Thyroid gland (tissue), 4 donors: Measurements from ENCODE around the gene LRGUK. TPM values are rescaled to one million over a fixed set of nuclear protein-coding genes. Genes with fewer than 3 reads are reported as not detected.

Experiments used
- DNase-seq, 2 donors: peaks; one replicate each; pipeline ENCODE4 v3.0.0-alpha.2; 2019
- H3K27ac ChIP-seq, 3 donors: fragments of 200-600 bp; sonication (generic); 1 replicate in 2 of 3; 2 replicates in 1 of 3; pipeline ENCODE4 v1.5.1; 2016 to 2019; ENCODE audit warnings: mild to moderate bottlenecking in 1 of 3, moderate library complexity in 1 of 3
- H3K27me3 ChIP-seq: fragments of 200-600 bp; sonication (generic); one replicate; pipeline ENCODE4 v1.5.1; 2019
- H3K36me3 ChIP-seq, 2 donors: fragments of 200-600 bp; sonication (generic); one replicate each; pipeline ENCODE4 v1.5.1; 2016 to 2019
- H3K4me1 ChIP-seq, 2 donors: fragments of 200-600 bp; sonication (generic); one replicate each; pipeline ENCODE4 v1.5.1; 2017 to 2019
- H3K4me3 ChIP-seq, 3 donors: fragments of 200-600 bp; sonication (generic); replicated peaks in 1 of 3; 1 replicate in 2 of 3; 2 replicates in 1 of 3; pipeline ENCODE4 v1.5.1; 2016; ENCODE audit warnings: mild to moderate bottlenecking in 1 of 3
- H3K9me3 ChIP-seq: fragments of 200-600 bp; sonication (generic); one replicate; pipeline ENCODE4 v1.5.1; 2017
- POLR2A ChIP-seq, 2 donors: fragments of 450-650 bp; IDR thresholded peaks; one replicate each; pipeline ENCODE4 v1.6.1; 2017; ENCODE audit warnings: antibody characterized with exemption in 2 of 2, mild to moderate bottlenecking in 2 of 2, moderate library complexity in 1 of 2
- WGBS, 2 donors: methylation state at CpG; one replicate each; pipeline ENCODE4 v1.1.5; 2017; 5-methylcytosine and 5-hydroxymethylcytosine counted together
- intact Hi-C: fragments of 100-400 bp; cut with DNase I; formaldehyde crosslinking; loops from one replicate; pipeline ENCODE4 v1.15.1; 2023
- total RNA-seq, 4 donors: library from RNA; depleted of rRNA; stranded (reverse); fragments of >200 nt; gene quantifications; one replicate each; pipeline ENCODE4 v1.2.3, GENCODE V29; 2016
- TF ChIP-seq, protein P1 (sequence below), 6 experiments: fragments of 200-600 bp in 3 of 6; fragments of 450-650 bp in 3 of 6; sonication (generic) in 3 of 6; IDR thresholded peaks; one replicate each; pipeline ENCODE4 v1.5.1; 2016 to 2019; ENCODE audit warnings: antibody characterized with exemption in 6 of 6, mild to moderate bottlenecking in 2 of 6, inconsistent platforms in 1 of 6, moderate library complexity in 1 of 6

Gene LRGUK
- total RNA-seq, 4 donors from 2014 or later, result 0.67 to 3.7 (median 2.7) TPM

DNA sequence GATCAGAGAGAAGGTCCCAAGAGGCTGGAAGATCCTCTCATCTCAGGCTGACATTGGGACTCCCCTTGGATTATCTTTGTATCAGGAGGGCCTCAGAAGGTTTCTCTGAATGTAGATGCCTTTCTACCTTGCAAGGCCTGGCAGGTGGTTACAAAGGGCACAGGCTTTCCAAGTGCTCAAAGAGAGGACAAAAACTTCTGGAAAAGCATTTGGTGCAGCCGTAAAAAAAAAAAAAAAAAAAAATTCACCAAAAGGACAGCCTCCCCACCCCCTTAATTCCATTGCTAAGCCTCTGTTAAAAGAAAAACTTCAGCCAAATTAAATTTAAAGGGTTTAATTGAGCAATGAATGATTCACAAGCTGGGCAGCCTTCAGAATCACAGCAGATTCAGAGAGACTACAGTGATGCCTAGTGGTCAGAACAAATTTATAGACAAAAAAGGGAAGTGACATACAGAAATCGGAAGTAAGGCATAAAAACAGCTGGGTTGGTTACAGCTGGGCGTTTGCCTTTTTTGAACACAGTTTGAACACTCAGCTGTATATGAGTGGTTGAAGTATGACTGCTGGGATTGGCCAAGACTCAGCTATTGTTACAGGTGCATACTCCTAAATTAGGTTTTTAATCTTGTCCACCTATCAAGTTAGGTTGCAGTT lies 42.5 kb upstream of the LRGUK start:
- no peak for DNase-seq
- no peaks in the 10 kb centered on the region for H3K36me3 ChIP-seq
- H3K4me1 ChIP-seq, result no peaks in the 10 kb centered on the region
- intact Hi-C loops, result no loop called here
- H3K27me3 ChIP-seq, result no peaks in the 10 kb centered on the region
- no peak overlapping the region for H3K4me3 ChIP-seq
- no peaks in the 10 kb centered on the region for H3K9me3 ChIP-seq
- 85 to 86% methylated on average over 3 of the region's 3 CpGs for WGBS, 2 donors
- H3K27ac ChIP-seq, result no peak overlapping the region
- TF ChIP-seq, protein P1, sequence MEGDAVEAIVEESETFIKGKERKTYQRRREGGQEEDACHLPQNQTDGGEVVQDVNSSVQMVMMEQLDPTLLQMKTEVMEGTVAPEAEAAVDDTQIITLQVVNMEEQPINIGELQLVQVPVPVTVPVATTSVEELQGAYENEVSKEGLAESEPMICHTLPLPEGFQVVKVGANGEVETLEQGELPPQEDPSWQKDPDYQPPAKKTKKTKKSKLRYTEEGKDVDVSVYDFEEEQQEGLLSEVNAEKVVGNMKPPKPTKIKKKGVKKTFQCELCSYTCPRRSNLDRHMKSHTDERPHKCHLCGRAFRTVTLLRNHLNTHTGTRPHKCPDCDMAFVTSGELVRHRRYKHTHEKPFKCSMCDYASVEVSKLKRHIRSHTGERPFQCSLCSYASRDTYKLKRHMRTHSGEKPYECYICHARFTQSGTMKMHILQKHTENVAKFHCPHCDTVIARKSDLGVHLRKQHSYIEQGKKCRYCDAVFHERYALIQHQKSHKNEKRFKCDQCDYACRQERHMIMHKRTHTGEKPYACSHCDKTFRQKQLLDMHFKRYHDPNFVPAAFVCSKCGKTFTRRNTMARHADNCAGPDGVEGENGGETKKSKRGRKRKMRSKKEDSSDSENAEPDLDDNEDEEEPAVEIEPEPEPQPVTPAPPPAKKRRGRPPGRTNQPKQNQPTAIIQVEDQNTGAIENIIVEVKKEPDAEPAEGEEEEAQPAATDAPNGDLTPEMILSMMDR (IDR thresholded peaks at IDR 0.05), result no peak
- no peak for TF ChIP-seq POLR2A (IDR thresholded peaks at IDR 0.05)

DNA sequence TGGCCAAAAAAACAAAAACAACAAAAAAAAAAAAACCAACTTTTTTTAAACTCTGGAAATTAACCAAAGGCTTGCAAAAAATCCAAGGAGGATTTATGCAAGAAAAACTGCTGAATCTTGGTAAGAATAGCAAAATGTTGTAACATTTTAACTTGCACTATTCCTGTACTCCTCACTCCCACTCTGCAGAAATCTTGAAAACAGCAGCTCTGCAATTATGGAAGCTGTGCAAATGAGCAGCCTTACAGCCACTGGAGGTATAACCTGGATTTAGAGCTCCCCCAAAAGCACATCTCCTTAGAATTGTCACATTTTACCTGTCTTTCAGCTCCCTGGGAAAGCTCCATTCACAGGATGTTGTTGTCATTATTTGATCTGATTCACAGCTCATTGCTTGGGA lies 41.8 kb upstream of the LRGUK start:
- H3K4me1 ChIP-seq, result no peaks in the 10 kb centered on the region

DNA sequence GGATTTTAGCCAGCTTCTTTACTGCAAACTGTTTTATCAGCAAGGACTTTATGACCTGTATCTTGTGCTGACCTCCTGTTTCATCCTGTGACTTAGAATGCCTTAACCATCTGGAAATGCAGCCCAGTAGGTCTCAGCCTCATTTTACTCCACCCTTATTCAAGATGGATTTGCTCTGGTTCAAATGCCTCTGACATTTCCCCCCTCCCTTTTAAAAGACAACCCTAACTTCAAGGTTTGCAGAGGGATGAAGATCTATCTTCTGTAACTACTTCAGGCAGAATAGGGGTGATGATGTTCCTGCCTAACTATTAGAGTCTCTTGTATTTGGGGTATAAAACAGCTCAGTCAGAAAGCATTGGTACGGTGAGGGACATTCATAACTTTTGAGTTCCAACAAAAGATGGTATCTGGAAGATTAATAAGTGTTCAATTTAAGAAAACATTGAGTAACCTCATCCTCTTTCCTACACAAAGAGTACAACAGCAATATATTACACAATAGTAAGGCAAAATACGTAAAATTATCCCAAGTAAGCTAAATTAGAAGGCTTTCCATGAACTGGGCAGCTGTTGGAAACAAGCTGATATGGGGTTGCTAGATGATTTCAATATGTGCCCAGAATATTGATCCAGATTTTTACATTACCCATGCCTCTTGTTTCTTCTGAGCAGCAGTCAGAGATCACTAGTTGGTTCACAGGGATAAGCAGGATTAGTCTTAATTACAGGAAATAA lies 40.0 kb upstream of the LRGUK start:
- WGBS, 2 donors, result 88 to 90% methylated on average over 2 of the region's 2 CpGs
- Histone ChIP-seq H3K9me3 (no peaks in the 10 kb centered on the region), H3K4me3 (no peak overlapping the region), H3K27ac (no peak overlapping the region), H3K4me1 (no peaks in the 10 kb centered on the region), H3K36me3 (no peaks in the 10 kb centered on the region), H3K27me3 (no peaks in the 10 kb centered on the region)
- no peak for DNase-seq
- intact Hi-C loops, result no loop called here
- TF ChIP-seq POLR2A (IDR thresholded peaks at IDR 0.05), result no peak
- TF ChIP-seq, protein P1 (IDR thresholded peaks at IDR 0.05), result no peak

More for the DNA sequence above, 41.8 kb upstream of the LRGUK start:
- no peak for DNase-seq
- H3K36me3 ChIP-seq, result no peaks in the 10 kb centered on the region
- H3K9me3 ChIP-seq, result no peaks in the 10 kb centered on the region
- intact Hi-C loops, result no loop called here
- no peak overlapping the region for H3K27ac ChIP-seq
- TF ChIP-seq, protein P1 (IDR thresholded peaks at IDR 0.05), result no peak
- TF ChIP-seq POLR2A (IDR thresholded peaks at IDR 0.05), result no peak
- H3K27me3 ChIP-seq, result no peaks in the 10 kb centered on the region
- H3K4me3 ChIP-seq, result no peak overlapping the region

DNA sequence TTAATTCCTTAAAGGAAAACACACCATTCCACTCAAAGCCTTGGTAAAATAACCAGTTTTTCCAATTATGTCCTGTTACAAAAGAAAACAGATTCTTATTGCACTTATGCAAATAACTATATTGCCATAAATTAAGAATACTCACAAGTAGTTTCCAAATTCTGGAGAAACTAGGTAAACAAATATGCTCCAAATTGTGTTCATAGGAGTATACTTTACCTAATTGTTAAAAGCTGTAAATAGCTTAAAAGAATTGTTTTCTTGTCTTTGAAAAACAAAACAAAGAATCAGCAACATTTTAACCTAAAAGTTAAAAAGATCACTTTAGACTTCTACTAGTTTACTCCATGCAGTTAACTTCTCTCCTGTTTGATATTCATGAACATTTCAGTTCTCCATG lies 38.9 kb upstream of the LRGUK start:
- intact Hi-C loops, result no loop called here
- Histone ChIP-seq H3K27ac (no peak overlapping the region), H3K27me3 (no peaks in the 10 kb centered on the region), H3K4me3 (no peak overlapping the region), H3K36me3 (no peaks in the 10 kb centered on the region), H3K9me3 (no peaks in the 10 kb centered on the region), H3K4me1 (no peaks in the 10 kb centered on the region)
- TF ChIP-seq, protein P1 (IDR thresholded peaks at IDR 0.05), result no peak
- no peak for TF ChIP-seq POLR2A (IDR thresholded peaks at IDR 0.05)
- no peak for DNase-seq

DNA sequence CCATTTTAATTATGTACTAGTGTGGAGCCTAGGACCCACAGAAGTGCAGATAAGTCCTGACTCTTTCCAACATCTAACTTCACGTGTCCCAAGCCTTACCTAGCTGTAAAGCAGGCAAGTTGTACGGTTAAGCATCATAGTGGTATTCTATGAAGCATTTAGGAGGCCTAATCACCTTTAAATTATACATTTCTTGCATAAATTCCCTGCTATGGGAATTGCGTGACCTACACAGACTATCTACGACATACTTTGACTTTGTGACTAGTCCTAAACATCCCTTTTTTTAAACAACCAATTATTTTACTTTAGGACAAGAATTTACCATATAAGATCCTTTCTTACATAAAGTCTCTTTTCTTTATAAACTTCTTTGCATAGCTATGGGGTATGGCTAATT lies 37.7 kb upstream of the LRGUK start:
- no peak for TF ChIP-seq POLR2A (IDR thresholded peaks at IDR 0.05)
- TF ChIP-seq, protein P1 (IDR thresholded peaks at IDR 0.05), result no peak
- H3K36me3 ChIP-seq, result no peaks in the 10 kb centered on the region
- H3K27me3 ChIP-seq, result no peaks in the 10 kb centered on the region
- H3K4me3 ChIP-seq, result no peak overlapping the region
- H3K4me1 ChIP-seq, result no peaks in the 10 kb centered on the region
- 79 to 82% methylated on average over 4 of the region's 4 CpGs for WGBS, 2 donors
- no peak overlapping the region for H3K27ac ChIP-seq
- no peaks in the 10 kb centered on the region for H3K9me3 ChIP-seq
- intact Hi-C loops, result no loop called here
- no peak for DNase-seq
